LNCaP clone FGC (cell line): ENCODE results near the gene CRKL.

Experiments
- DNase-seq: peaks from one replicate; pipeline ENCODE4 v3.0.0-alpha.2; 2011; ENCODE audit warnings: low read depth
- H3K4me3 ChIP-seq: 2 replicates; pipeline ENCODE4 v1.5.1; 2011; ENCODE audit warnings: mild to moderate bottlenecking, low read depth, low read length, control low read depth
- CTCF ChIP-seq: IDR thresholded peaks from 2 replicates; pipeline ENCODE4 v1.5.1; 2012; ENCODE audit warnings: mild to moderate bottlenecking; ENCODE audit not compliant: control insufficient read depth, insufficient read depth; ENCODE audit errors: extremely low read depth

The CRKL gene

GRCh38 chr22:20912494-20912893 is 4.7 kb upstream of the CRKL start:
- H3K4me3 ChIP-seq = no peak overlapping the region
- DNase-seq = no peak
- TF ChIP-seq CTCF = no peak

GRCh38 chr22:20918663-20919218 is 1.5 kb downstream of the CRKL start:
- DNase-seq = no peak
- no peak for TF ChIP-seq CTCF
- peak overlapping the region; percentile 97 for H3K4me3 ChIP-seq

- H3K4me3 ChIP-seq = peak overlapping the region; percentile 97
- no peak for TF ChIP-seq CTCF
- no peak for DNase-seq
Measured at GRCh38 chr22:20919718-20920117, 2.5 kb downstream of the CRKL start.

- peak overlapping the region; percentile 97 for H3K4me3 ChIP-seq
- no peak for DNase-seq
- TF ChIP-seq CTCF = no peak
Measured at GRCh38 chr22:20920881-20921203, 3.6 kb downstream of the CRKL start.

- no peak overlapping the region for H3K4me3 ChIP-seq
- DNase-seq = no peak
- no peak for TF ChIP-seq CTCF
Measured at GRCh38 chr22:20922141-20922751, 5.0 kb downstream of the CRKL start.

- no peak for DNase-seq
- no peak for TF ChIP-seq CTCF
- no peak overlapping the region for H3K4me3 ChIP-seq
Measured at GRCh38 chr22:20926243-20926642, 9.0 kb downstream of the CRKL start.

GRCh38 chr22:20927940-20928572 is 10.8 kb downstream of the CRKL start:
- no peak for DNase-seq
- H3K4me3 ChIP-seq = no peak overlapping the region
- TF ChIP-seq CTCF = no peak
